ENCODE results near the gene ITPR2.
"Not testable (repeated sequence)": the region's sequence is repeated elsewhere in the genome, so short reads cannot be mapped to it uniquely, and the experiment has no call there.

ITPR2 gene

DNA sequence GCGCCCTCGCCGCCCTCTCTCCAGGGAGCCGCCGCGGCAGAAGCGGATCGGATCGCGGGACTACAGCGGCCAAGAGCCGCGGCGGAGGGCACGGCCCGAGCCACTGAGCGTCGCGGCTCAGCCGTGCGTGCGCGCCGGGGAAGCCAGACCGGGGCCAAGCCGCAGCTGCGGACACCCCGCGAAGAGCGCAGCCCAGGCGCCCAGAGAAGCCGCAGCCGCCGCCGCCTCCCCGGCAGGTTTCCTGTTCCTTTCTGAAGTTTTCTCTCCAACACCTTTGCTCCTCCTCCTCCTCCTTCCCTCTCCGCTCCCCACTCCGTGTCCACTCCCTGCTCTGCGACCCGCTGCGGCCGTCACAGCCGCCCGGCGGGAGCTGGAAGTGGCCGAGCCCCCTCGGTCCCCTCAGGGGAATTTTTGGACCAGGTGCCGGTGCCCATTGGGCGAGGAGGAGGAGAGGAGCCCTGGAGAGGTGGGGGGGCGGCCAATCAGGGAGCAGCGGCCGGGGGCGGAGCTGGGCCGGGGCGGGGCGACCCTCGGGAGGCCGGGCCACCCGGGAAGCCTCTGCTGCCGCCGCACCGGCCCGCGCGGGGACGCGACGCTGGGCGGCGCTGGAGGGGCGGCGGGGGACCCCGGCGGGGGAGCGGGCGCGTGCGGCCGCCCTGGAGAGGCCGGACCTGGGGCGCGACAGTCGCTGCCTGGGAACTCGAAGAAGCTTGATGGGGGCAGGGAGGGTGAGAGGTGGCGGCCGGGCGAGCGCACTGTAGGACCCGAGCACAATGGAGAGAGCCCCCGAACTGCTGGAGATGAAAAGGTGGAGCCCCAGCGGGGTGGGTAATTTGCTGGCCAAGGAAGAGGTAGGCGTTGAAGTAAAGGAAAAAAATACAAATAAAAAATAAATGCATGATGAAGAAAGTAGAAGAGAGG, at the start of gene ITPR2:
TSS of gene ITPR2 (minus strand) at position 373 of the 921 bp plus-strand sequence. CDS start 413 bp downstream, outside the sequence.
- DNase-seq: peak; percentile 74

GRCh38 chr12:26880625-26881024, 47.6 kb upstream of the ITPR2 start:
- DNase-seq: no peak

- DNase-seq: no peak
These were observed 45.7 kb upstream of the ITPR2 start for GRCh38 chr12:26878661-26879119.

- no peak for DNase-seq
These were observed 41.7 kb upstream of the ITPR2 start for GRCh38 chr12:26874501-26875296.

DNA sequence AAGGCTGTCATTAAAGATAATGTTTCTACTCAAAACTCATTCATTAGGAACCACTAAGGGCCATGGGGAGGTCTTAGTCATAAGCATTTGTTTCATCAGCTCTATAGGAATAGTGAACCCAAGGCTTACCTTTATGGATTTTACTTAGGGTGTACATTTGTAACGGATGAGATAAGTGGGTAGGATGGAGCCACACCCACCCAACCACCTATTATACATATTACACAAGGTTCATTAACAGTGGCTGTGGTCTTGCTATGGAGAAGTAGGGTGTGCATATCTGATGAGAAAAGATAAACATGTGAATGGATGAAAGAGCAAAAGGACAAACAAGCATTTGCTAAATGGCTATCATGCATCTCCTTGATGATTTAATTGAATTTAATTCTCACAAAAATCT, 39.6 kb upstream of the ITPR2 start:
- no peak for DNase-seq

- no peak for DNase-seq
These were observed 39.0 kb upstream of the ITPR2 start for GRCh38 chr12:26871985-26872384.

DNA sequence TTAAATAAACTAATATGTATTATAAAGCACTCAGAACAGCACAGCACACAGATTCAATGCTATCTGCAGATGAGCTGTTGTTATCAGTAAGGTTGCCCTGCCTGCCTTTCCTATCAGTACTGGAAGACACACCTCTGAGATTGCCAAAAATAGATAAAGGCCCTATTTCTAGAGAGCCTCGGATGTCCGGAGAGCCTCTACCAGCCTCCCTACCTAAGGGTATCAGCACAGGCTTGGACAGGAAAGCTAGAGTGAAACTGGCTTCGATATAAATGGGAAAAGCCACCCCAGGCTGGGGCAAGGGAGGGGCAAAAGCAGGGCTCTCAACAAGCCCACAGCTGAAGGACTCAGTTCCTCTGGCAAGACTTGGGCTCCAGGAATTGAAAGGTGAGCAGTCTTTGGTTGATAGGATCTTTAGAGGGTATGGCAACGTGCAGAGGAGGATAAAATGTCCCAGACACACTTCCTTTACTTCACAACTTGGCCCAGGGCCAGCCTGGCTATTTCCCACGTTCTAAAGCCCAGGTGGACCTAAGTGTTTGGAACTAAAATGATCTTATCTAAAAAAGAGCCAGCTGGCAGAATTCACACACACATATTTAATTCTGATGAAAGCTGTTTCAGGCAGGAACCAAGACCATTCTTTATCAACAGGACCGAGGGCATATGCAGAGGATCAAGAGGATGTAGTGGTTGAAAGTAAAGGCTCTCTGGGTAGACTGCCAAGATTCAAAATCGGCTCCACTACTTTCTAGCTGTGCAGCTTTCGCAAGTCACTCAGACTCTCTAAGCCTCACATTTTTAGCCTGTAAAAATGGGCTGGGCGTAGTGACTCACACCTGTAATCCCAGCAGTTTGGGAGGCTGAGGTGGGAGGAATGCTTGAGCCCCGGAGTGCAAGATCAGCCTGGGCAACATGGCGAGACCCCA, 37.8 kb upstream of the ITPR2 start:
- no peak for DNase-seq

- DNase-seq: no peak
These were observed 37.0 kb upstream of the ITPR2 start for GRCh38 chr12:26869908-26870459.

- no peak for DNase-seq
These were observed 36.1 kb upstream of the ITPR2 start for GRCh38 chr12:26869104-26869494.

GRCh38 chr12:26868447-26869103, 35.6 kb upstream of the ITPR2 start:
- no peak for DNase-seq

DNA sequence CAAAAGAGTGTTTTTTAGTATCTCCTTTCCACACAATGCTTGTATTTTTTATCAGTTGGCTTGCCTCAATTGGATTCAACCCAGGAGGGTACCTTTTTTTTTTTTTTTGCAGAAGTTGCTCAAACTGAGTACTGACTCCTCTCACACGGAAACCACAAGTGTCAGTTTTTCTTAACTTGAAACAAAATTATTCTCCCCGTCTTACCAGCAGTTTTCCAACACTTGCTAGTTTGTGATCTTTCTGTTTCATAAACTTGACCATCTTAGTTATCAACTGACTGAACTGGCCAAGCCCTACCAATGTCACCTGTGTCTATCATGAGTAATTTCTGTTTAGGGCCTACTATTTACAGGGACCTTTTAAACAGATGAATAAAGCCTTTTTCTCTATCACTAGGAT, 34.1 kb upstream of the ITPR2 start:
- no peak for DNase-seq

DNA sequence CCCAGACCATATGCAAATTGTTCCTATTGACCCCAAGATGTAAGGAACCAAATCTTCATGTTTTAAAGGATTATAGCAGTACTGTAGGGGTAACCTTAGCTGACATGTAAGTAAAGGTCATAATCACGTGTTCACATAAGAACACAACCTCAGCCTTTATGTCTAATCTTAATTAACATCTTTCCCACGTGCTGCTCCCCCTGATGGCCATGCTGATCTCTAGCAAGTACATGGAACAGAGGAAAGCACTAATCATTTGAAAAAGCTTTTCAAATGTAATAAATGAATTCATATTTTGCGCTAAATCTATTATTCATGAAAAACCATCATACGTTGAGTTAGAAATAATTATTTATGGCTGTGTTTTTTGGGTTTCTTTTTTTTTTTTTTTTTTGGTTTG, 30.5 kb upstream of the ITPR2 start:
- no peak for DNase-seq

DNA sequence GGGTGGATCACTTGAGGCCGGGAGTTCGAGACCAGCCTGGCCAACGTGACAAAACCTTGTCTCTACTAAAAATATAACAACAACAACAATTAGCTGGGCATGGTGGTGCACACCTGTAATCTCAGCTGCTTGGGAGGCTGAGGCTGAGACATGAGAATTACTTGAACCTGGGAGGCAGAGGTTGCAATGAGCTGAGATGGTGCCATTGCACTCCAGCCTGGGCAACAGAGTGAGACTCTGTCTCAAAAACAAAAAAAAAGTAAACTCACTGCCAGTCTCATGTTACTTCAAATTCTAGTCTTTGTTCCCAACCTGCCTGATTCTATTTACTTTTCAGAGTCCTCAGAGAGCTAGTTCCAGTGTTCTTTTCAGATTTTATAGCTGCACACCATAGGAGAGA, 29.8 kb upstream of the ITPR2 start:
- DNase-seq: not testable (repeated sequence)

DNA sequence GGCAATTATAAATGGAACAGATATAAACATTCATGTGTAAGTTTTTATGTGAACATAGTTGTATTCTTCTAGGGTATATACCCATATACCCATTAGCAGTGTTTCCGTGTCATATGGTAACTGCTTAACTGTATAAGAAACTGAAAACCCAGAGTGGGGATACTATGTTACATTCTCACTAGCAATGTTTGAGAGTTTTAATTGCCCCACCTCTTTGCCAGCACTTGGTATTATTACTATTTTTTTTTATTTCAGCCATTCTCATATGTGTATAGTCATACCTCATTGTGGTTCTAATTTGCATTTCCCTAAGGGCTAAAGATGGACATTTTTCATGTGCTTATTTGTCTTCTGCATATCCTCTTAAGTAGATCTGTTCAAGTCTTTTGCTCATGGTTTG, 28.7 kb upstream of the ITPR2 start:
- DNase-seq: no peak

DNA sequence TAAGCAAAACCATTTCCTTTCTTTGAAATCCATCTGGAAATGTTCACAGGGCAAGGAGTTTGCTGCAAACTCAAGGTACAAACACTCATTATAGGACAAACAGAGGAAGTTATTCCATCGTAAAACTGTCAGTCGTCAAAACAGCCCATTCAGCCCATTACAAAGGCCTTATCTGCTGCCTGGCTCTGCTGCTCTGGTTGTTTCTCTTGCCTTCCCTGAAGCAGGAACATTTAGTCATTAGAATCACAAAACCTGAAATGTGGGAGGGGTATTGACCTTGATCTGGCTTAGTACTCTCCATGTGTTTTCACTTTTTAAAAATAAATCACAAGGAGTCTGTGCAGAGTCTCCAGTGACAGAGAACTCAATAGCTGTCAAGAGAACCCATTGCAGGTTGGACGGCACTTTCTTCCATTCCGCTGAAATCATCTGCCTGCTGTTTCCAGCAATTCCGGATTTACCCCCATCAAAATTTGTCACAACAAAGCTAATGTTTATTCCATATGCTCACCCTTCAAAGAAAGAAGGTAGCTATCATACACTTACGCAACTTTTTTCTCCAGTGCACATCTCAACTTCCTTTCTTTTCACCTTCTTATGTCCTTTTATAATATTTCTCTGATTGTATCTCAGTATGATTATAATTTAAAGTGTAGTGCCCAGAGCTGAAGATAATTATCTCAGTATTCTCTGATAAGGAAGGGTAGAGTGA, 24.6 kb upstream of the ITPR2 start:
- DNase-seq: no peak

GRCh38 chr12:26855337-26855736, 22.3 kb upstream of the ITPR2 start:
- DNase-seq: no peak

- DNase-seq: no peak
These were observed 21.0 kb upstream of the ITPR2 start for GRCh38 chr12:26854031-26854390.

DNA sequence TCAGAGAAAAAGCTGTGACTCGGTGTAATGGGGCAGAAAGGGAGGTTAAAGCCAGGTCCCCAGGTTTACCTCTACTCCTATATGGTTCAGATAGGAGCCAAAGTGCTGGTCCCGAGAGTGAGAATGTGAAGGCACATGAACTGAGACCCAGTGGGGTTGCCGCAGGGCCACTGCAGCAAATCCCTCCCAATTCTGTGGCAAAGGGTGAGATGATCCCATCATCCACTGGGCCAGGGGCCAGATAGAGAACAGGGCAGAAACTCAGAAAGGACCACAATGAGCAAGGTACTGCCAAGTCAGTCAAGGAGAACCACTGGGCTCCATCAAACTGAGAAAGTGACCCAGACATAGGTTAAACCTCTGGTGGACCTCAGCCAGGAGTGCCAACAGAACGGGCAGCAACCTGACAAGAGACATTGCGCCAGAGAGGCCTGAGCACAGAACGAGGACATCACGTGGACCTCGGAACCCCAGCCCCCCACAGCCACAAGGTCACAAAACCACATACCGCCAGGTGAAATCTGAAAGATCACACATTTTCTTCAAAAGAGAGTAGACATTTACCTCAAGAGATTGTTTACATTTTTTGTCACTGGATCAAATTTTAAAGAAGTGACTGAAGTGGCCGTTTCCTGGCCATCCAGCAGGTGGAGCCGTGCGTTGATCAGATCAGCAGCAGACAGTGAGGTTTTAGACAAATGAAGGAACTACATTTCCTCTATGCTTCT, 20.5 kb upstream of the ITPR2 start:
- peak; percentile 14 for DNase-seq

DNA sequence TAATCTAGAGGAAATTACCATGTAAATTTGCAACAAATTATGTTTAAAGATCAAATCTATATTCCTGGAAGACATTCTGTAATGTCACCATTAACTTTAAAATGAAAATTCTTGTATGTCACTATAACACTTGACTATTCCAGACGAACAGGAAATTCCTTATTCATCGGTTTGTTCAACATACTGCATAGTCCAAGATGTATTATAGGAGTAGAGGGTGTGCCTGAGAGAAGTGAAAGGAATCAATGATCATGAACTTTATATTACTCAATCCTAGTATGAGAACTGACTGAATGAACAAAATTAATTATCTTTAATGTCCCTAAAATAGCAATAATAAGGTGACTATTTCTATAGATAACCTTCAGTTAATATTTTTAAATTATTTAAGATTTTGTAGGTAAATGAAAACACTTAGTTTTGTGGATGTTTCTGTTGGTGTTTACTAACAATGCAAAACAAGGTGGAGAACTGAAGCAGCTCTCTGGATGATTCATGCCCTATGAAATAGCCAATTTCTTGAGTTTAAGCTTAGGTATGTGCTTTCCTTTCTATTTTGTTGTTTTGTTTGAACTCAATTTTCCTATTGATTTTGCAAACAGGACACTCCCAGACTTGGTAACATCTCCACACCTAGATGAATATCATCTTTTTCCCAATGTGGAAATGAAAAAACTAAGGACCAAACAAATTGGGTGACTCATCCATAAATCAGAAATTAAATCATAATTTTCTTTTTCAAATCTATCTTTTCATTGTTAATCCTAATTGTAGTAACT, 18.2 kb upstream of the ITPR2 start:
- DNase-seq: no peak
